Activated CD4-positive, alpha-beta T cell treated with anti-CD3 and anti-CD28 coated beads, Interleukin-2, amount 10 ng/mL, durations not matched to agents 24 days and 14 days (primary cell): Measurements from ENCODE around the gene STARD5. TPM values are rescaled to one million over a fixed set of nuclear protein-coding genes. Genes with fewer than 3 reads are reported as not detected.

ENCODE experiments used
- DNase-seq: peaks from one replicate; pipeline ENCODE4 v3.0.0; 2022
- H3K27ac Mint-ChIP-seq: one replicate; pipeline ENCODE4 v1.8.0; 2022; ENCODE audit warnings: mild to moderate bottlenecking, mixed read lengths
- H3K27me3 Mint-ChIP-seq: one replicate; pipeline ENCODE4 v1.8.0; 2022; ENCODE audit warnings: mixed read lengths
- H3K36me3 Mint-ChIP-seq: one replicate; pipeline ENCODE4 v1.8.0; 2022; ENCODE audit warnings: low read depth, mild to moderate bottlenecking, mixed read lengths
- H3K4me1 Mint-ChIP-seq: one replicate; pipeline ENCODE4 v1.8.0; 2021; ENCODE audit warnings: mixed read lengths
- H3K4me3 Mint-ChIP-seq: one replicate; pipeline ENCODE4 v1.8.0; 2022; ENCODE audit warnings: mild to moderate bottlenecking, moderate library complexity, mixed read lengths
- H3K9me3 Mint-ChIP-seq: one replicate; pipeline ENCODE4 v1.8.0; 2021; ENCODE audit warnings: mixed read lengths
- intact Hi-C: fragments of 100-400 bp; cut with micrococcal nuclease; formaldehyde crosslinking; loops from one replicate; pipeline ENCODE4 v1.15.1; 2023
- total RNA-seq: library from RNA; stranded (reverse); gene quantifications from 2 replicates; pipeline ENCODE4 v1.2.3, GENCODE V29; 2022

STARD5 gene
- total RNA-seq, 1 donor from 2014 or later, result 5.8 TPM

DNA sequence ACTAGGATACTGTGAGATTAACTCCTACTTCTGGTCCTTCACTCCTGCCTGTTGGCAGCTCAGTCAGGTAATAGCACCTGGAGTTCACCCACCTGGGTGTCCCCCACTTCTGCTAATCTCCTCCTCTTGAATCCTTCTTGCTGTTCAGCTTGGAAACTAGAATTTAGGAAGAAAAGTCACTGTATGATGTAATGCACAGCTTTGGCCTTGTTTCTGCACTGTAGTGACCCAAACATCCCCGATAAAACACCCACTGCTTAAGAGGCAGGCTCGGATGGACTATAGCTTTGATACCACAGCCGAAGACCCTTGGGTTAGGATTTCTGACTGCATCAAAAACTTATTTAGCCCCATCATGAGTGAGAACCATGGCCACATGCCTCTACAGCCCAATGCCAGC lies 24.8 kb downstream of the STARD5 start:
- peak overlapping the region; percentile 95 for H3K27ac Mint-ChIP-seq
- H3K4me1 Mint-ChIP-seq, result peaks cover 81% of the 10 kb centered on the region
- H3K27me3 Mint-ChIP-seq, result no peaks in the 10 kb centered on the region
- H3K36me3 Mint-ChIP-seq, result peaks cover 76% of the 10 kb centered on the region
- H3K9me3 Mint-ChIP-seq, result no peaks in the 10 kb centered on the region
- DNase-seq, result no peak
- intact Hi-C loops, result loop anchor here (10.0 kb wide), 1 partner anchor 494 kb away; no protein-coding TSS in a partner anchor
- peak overlapping the region; percentile 94 for H3K4me3 Mint-ChIP-seq

DNA sequence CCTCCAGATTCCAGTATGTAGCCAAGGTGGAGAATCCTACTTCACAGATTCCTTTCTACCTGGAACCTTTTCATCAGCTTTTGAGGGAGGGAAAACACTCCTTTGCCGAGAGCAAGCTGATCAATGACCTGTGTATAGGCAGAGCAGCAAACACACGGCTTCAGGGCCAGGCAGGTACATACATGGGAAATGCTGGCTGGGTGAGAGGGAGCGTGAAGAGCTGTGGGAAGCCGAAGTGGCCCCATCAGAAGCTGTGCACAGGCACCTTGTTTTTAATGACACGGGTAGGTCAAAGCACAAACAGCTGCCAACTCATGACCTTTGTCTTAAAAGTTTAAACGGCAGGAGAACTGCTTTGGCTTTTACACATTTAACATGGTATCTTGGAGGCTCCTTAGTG lies 25.3 kb downstream of the STARD5 start:
- intact Hi-C loops, result loop anchor here (10.0 kb wide), 1 partner anchor 494 kb away; no protein-coding TSS in a partner anchor
- Mint-ChIP-seq H3K27ac (peak overlapping the region; percentile 95), H3K27me3 (no peaks in the 10 kb centered on the region), H3K9me3 (no peaks in the 10 kb centered on the region), H3K4me1 (peaks cover 81% of the 10 kb centered on the region), H3K4me3 (peak overlapping the region; percentile 94), H3K36me3 (peaks cover 71% of the 10 kb centered on the region)
- DNase-seq, result peak; percentile 69

DNA sequence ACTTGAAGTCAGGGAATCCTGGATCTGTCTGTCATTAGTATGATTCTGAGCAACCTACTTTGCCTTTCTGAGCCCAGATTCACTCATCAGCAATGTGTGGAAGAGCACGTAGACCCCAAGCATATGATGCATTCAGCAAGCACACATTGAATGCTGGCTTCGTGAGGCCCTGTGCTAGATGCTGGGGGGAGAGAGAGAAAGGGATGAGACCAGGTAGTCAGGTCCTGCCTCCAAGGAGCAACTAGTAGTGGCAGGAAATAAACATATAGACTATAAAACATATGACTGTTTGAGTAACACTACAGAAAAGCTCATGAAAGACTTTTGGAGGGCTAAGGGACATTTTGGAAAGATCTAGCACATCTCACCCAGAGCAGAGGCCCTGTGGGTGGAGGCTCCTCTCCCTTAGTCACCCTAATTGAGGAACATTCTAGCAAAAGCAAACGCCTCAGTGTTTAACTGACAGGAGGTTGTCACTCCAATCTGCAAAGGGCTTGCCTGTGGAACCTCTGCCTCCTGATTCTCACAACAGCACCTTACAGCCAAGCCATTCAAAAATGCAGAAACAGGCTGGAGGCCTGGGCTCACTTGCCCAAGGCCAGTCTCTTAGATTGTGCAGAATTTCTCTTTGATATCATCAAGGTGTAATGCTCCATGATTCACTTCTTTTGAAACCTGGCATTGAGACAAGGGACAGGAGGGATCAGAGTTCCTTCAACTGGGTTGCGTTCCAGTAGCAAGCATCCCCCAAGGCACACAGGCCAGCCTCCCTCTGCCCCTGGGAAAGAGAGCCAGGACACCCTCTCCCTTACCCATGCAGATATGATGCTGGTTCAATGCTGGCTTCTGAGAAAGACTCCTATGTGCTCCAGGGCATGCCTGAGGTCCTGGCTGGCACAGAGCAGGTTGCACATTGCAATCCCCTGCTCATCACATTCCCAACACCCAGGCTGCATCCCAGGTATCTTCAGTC lies 26.1 kb downstream of the STARD5 start:
- DNase-seq, result peak; percentile 71
- Mint-ChIP-seq H3K36me3 (peaks cover 64% of the 10 kb centered on the region), H3K9me3 (no peaks in the 10 kb centered on the region), H3K4me3 (peak overlapping the region; percentile 94), H3K27me3 (no peaks in the 10 kb centered on the region), H3K27ac (peak overlapping the region; percentile 95), H3K4me1 (peaks cover 75% of the 10 kb centered on the region)
- intact Hi-C loops, result loop anchor here (2.0 to 10.0 kb wide), 2 partner anchors 275 to 493 kb away; no protein-coding TSS in a partner anchor

DNA sequence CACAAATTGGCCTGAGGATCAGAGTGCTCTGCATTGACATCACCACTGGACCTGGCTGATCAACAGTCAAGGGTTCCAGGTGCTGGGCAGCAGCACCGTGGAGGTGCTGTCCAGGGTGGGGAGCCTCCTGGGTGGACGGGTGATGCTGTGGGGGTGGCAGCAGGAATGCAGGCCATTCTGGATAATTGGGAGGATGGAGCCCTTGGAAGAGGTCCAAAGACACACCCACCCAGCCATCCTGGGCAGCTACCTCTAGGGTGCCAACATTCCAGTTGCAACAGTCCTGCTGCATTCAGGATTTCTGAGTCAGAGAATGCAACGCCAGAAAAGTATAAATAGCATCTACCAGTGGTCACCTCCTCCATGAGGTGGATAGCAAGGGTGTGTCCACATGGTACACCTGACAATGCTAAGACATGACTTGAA lies 26.8 kb downstream of the STARD5 start:
- Mint-ChIP-seq H3K27me3 (no peaks in the 10 kb centered on the region), H3K36me3 (peaks cover 56% of the 10 kb centered on the region), H3K27ac (peak overlapping the region; percentile 95), H3K4me1 (peaks cover 75% of the 10 kb centered on the region), H3K9me3 (no peaks in the 10 kb centered on the region), H3K4me3 (peak overlapping the region; percentile 94)
- intact Hi-C loops, result loop anchor here (2.0 to 10.0 kb wide), 2 partner anchors 274 to 492 kb away; no protein-coding TSS in a partner anchor
- no peak for DNase-seq

DNA sequence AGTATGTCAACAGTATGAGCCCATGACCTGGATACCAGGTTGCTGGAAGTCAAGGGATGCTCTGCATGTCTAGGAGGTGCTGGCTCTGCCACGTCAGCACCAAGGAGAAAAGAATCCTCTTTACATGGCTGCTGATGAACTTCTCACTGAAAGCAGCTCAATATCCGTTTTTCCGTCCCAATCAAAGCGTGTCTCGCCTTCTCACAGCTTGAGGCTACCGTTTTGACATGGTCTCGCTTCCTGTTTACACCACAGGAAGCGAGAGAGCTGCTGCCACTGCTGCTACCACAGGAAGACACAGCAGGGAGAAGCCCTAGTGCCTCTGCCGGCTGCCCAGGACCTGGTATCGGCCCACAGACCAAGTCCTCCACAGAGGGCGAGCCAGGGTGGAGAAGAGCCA lies 27.3 kb downstream of the STARD5 start:
- peaks cover 51% of the 10 kb centered on the region for H3K36me3 Mint-ChIP-seq
- peaks cover 75% of the 10 kb centered on the region for H3K4me1 Mint-ChIP-seq
- peak; percentile 94 for DNase-seq
- intact Hi-C loops, result loop anchor here (1.0 to 10.0 kb wide), 5 partner anchors 8 to 492 kb away; partner anchors contain the start of gene STARD5
- peak overlapping the region; percentile 95 for H3K27ac Mint-ChIP-seq
- H3K27me3 Mint-ChIP-seq, result no peaks in the 10 kb centered on the region
- peak overlapping the region; percentile 94 for H3K4me3 Mint-ChIP-seq
- no peaks in the 10 kb centered on the region for H3K9me3 Mint-ChIP-seq

DNA sequence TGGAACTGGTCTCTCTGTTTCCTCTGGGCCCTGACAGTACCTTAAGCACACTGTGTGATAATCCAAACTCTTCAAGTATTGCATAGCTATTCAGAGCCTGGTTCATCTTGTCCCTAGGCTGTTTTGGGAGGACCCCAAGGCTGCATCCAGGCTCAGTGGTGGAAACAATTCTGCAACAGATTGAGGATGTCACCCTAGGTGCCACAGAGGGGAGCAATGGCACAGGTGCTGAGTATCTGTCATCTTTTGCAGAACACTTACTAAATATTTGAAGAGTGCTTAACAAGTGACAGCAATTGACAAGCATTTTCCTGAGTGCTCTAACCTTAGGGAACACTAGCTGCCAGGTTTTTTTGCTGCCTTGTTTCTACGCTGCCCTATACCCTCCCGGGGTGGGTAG lies 27.8 kb downstream of the STARD5 start:
- Mint-ChIP-seq H3K36me3 (peaks cover 47% of the 10 kb centered on the region), H3K27me3 (no peaks in the 10 kb centered on the region), H3K9me3 (no peaks in the 10 kb centered on the region), H3K4me1 (peaks cover 75% of the 10 kb centered on the region), H3K27ac (peak overlapping the region; percentile 95), H3K4me3 (peak overlapping the region; percentile 94)
- no peak for DNase-seq
- intact Hi-C loops, result loop anchor here (1.0 to 10.0 kb wide), 5 partner anchors 8 to 491 kb away; partner anchors contain the start of gene STARD5

DNA sequence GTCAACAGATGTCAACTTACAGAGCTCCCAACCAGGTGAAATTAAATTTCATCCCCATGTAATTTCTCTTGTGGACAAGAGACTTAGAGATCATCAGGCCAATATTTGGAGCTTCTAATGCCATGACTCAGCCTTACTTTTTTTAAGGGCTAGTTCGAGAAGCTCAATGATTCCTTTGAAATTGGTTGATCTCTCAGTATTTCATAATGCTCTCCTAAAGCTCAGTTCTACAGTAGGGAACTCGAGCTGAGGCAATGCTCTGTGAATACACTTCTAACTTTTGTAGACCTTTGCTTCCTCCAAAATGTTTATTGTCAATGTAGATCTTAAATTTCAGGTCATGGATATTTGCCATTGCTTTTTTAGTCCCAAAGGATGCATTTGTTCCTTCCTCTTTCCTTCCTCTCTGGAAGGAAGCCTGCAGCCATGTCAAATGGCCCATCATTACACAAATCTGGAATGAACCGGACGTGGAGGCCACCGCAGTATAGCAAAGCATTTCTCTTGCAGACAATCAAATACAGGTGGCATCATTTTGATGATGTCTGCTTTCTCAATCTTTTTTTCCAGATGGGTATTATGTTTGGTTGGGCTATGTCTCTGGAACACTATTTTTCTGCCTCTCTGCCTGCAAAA lies 28.3 kb downstream of the STARD5 start:
- H3K27ac Mint-ChIP-seq, result peak overlapping the region; percentile 95
- no peak for DNase-seq
- H3K4me1 Mint-ChIP-seq, result peaks cover 73% of the 10 kb centered on the region
- H3K36me3 Mint-ChIP-seq, result peaks cover 41% of the 10 kb centered on the region
- peak overlapping the region; percentile 94 for H3K4me3 Mint-ChIP-seq
- no peaks in the 10 kb centered on the region for H3K27me3 Mint-ChIP-seq
- intact Hi-C loops, result loop anchor here (1.0 to 10.0 kb wide), 6 partner anchors 9 to 491 kb away; partner anchors contain the start of gene STARD5
- no peaks in the 10 kb centered on the region for H3K9me3 Mint-ChIP-seq

DNA sequence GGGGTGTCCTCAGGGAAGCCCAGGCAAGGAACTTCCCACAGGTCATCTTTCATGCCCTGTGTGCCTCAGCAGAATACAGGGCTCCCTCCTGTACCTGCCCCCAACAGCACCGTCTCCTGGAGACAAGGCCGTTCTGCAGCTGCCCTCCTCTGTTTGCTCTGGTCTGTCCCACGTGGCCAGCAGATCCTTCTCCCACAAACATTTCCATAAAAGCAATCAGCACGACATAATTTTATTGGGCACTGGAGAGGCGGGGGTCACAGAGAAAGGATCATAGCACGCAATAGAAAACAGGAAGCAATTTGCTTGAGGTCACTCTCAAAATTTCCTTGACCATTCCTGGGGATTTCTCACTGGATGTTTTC lies 29.4 kb downstream of the STARD5 start:
- intact Hi-C loops, result loop anchor here (1.0 to 10.0 kb wide), 5 partner anchors 8 to 753 kb away; partner anchors contain the start of gene MEX3B
- DNase-seq, result no peak
- Mint-ChIP-seq H3K4me3 (peak overlapping the region; percentile 94), H3K27ac (peak overlapping the region; percentile 95), H3K27me3 (no peaks in the 10 kb centered on the region), H3K36me3 (peaks cover 30% of the 10 kb centered on the region), H3K9me3 (no peaks in the 10 kb centered on the region), H3K4me1 (peaks cover 74% of the 10 kb centered on the region)

DNA sequence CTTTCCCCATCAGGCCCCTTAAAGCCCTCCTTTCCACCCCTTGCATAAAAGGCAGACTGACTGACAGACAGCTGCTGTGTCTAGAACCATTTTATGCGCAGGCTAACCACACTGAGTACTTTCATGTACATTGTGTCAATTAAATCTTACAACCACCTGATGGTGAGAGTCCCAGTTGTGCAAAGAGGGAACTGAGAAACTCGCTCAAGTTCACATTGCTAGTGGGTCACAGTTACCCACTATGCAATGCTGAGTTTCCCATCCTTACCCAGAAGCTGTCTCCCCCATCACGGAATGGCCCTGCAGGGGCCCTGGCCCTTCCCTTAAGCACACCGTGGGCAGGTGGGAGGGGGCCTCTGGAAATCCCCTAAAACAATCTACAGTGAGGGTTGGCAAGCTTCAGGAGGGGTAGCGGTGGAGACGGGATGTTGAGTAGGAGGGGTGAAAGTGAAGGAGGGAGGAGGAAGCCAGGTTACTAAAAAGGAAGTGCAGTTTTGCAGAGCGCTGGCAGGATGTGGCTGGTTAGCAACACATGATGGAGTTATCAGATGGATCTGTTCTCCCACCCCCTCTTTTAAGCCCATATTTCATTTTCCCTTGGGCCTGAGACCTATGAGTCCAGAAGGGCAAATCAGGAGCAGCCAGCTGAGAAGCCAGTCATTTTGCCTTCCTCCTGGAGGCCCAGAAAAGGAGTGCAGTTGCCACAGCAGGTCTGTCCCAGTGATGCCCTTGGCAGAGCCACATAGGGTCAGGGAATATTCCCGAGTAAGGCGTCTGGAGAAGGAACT lies 30.0 kb downstream of the STARD5 start:
- Mint-ChIP-seq H3K4me3 (peak overlapping the region; percentile 94), H3K27ac (peak overlapping the region; percentile 95), H3K36me3 (peaks cover 27% of the 10 kb centered on the region), H3K9me3 (no peaks in the 10 kb centered on the region), H3K4me1 (peaks cover 72% of the 10 kb centered on the region), H3K27me3 (no peaks in the 10 kb centered on the region)
- intact Hi-C loops, result loop anchor here (1.0 to 10.0 kb wide), 5 partner anchors 8 to 753 kb away; partner anchors contain the start of gene MEX3B
- peak; percentile 93 for DNase-seq

DNA sequence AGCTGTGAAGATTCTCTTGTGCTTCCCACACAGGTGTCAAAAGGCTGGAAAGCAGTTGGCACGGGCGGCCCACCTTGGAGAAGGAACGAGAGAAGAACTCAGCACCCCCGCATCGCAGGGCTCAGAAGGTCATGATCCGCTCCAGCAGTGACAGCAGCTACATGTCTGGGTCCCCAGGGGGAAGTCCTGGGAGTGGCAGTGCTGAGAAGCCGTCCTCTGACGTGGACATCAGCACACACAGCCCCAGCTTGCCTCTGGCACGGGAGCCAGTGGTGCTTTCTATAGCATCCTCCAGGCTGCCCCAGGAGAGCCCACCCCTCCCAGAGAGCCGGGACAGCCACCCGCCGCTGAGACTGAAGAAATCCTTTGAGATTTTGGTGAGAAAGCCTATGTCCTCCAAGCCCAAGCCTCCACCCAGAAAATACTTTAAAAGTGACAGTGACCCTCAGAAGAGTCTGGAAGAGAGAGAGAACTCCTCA lies 31.4 kb downstream of the STARD5 start:
- Mint-ChIP-seq H3K4me1 (peaks cover 73% of the 10 kb centered on the region), H3K36me3 (peaks cover 19% of the 10 kb centered on the region), H3K27me3 (no peaks in the 10 kb centered on the region), H3K4me3 (peak overlapping the region; percentile 94), H3K9me3 (peaks cover 10% of the 10 kb centered on the region), H3K27ac (peak overlapping the region; percentile 95)
- peak; percentile 85 for DNase-seq
- intact Hi-C loops, result loop anchor here (5.0 to 10.0 kb wide), 3 partner anchors 110 to 755 kb away; partner anchors contain the start of gene MEX3B

DNA sequence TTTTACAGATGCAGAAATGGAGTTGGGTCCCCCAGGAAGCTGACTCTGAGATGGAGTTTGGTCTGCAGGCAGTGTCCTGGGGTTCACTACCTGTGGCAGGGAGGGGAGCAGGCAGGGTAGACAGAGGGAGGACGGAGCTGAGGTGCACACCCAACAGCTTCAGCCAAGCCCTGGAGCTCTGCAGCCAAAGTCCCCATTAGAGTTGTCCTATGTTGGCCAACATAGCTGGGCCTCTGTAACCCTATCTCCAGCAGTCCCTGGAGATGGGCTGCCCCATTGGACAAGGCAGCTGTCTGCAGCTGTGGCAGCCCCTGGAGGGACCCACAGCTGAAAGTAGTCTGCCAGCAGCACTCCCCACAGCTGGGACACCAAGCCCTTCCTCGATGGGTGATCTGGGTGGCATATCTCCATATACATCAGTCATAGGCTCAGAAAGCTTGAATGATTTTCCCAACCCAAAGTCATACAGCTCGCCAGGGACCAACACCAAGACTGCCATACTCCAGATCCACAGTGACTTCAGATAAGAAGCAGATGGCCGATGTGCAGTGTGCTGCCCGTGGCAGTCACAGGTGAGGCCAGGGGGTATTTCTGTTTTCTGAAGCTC lies 31.9 kb downstream of the STARD5 start:
- Mint-ChIP-seq H3K9me3 (peaks cover 12% of the 10 kb centered on the region), H3K27ac (peak overlapping the region; percentile 95), H3K36me3 (peaks cover 17% of the 10 kb centered on the region), H3K4me3 (peak overlapping the region; percentile 94), H3K4me1 (peaks cover 75% of the 10 kb centered on the region), H3K27me3 (no peaks in the 10 kb centered on the region)
- no peak for DNase-seq
- intact Hi-C loops, result loop anchor here (5.0 to 10.0 kb wide), 3 partner anchors 110 to 755 kb away; partner anchors contain the start of gene MEX3B

DNA sequence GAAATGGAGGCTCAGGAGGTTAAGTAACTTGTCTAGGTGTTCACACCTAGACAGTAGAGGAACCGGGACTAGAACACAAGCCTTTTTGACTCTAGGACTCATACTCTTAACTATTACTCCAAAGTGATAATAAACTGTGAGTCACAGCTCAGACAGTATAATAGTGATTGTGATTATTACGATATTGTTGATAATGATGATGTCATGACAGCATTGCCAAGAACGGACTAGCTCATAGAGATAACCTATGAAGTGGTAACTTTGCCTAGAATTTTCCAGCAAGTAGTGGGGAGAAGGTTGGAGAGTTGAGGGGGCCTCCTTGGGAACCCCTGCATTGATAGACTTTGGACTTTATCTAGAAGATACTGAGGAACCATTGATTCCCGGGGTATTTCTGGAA lies 34.0 kb downstream of the STARD5 start:
- intact Hi-C loops, result loop anchor here (5.0 to 10.0 kb wide), 4 partner anchors 32 to 757 kb away; partner anchors contain the start of genes MEX3B and STARD5
- Mint-ChIP-seq H3K36me3 (peaks cover 15% of the 10 kb centered on the region), H3K4me1 (peaks cover 76% of the 10 kb centered on the region), H3K9me3 (peaks cover 22% of the 10 kb centered on the region), H3K27ac (no peak overlapping the region), H3K27me3 (no peaks in the 10 kb centered on the region), H3K4me3 (no peak overlapping the region)
- DNase-seq, result no peak
